HL-60/S4 treated with retinoic acid at 250 ng/mL for 4 days and 3 days (cell line): ENCODE data around the gene PCDHGB3.
"Not testable (repeated sequence)": the region's sequence is repeated elsewhere in the genome, so short reads cannot be mapped to it uniquely, and the experiment has no call there.

Source experiments
- in situ Hi-C: fragments of 300-500 bp; cut with MboI; formaldehyde crosslinking; loops from 2 replicates; pipeline ENCODE4 v1.7.0; 2022; ENCODE audit warnings: low sequenced_read_pairs

Gene PCDHGB3

DNA sequence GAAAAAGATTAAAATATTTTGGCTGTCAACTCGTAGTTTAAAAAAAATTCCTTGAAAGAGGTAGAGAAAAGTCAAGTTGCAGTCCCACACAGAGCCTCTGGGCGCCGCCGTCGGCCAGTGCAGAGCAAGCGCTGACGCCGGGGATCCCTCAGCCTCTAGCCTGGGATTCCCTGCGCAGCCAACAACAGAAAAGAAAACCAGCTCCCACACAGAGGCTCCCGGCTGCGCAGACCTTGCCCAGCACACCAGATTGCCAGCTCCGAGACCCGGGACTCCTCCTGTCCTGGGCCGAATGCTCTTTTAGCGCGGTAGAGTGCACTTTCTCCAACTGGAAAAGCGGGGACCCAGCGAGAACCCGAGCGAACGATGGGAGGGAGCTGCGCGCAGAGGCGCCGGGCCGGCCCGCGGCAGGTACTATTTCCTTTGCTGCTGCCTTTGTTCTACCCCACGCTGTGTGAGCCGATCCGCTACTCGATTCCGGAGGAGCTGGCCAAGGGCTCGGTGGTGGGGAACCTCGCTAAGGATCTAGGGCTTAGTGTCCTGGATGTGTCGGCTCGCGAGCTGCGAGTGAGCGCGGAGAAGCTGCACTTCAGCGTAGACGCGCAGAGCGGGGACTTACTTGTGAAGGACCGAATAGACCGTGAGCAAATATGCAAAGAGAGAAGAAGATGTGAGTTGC is 47.6 kb downstream of the PCDHGB3 start, which contains the start of gene PCDHGB7:
TSS of gene PCDHGB7 (plus strand) at position 184 of the 679 bp plus-strand sequence. CDS start at position 367, 183 bp downstream.
- in situ Hi-C loops = not testable (repeated sequence)

DNA sequence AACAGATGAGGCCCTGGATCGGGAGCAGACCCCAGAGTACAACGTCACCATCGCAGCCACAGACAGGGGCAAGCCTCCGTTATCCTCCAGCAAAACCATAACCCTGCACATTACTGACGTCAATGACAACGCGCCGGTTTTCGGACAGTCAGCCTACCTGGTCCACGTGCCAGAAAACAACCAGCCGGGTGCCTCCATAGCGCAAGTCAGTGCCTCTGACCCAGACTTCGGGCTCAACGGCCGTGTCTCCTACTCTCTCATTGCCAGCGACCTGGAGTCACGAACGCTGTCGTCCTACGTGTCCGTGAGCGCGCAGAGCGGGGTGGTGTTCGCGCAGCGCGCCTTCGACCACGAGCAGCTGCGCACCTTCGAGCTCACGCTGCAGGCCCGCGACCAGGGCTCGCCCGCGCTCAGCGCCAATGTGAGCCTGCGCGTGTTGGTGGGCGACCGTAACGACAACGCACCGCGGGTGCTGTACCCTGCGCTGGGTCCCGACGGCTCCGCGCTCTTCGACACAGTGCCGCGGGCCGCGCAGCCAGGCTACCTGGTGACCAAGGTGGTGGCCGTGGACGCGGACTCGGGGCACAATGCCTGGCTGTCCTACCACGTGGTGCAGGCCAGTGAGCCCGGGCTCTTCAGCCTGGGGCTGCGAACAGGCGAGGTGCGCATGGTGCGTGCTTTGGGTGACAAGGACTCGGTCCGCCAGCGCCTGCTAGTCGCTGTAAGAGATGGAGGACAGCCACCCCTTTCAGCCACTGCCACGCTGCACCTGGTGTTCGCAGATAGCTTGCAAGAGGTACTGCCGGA is 49.2 kb downstream of the PCDHGB3 start:
- in situ Hi-C loops = no loop called here

DNA sequence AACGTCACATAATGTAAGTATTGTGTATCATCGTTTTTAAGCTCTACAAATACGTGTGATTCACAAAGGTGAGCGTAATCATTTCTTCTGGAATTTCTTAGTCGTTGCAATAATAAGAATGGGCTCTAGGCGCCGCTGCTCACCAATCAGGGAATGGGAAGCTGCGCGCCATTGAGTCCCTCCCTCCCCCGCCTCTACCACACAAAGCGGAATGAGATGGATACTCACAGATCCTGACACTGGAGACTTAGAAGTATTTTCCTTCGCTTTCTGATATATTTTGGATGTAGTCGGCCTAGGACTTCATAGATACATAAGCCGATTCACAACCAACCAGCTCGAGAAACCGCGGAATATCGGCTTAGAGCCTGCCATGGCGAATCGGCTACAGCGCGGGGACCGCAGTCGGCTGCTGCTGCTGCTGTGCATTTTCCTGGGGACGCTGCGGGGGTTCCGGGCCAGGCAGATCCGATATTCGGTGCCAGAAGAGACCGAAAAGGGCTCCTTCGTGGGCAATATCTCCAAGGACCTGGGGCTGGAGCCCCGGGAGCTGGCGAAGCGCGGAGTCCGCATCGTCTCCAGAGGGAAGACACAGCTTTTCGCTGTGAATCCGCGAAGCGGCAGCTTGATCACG is 50.9 kb downstream of the PCDHGB3 start, which contains the start of gene PCDHGA11:
TSS of gene PCDHGA11 (plus strand) at position 197 of the 634 bp plus-strand sequence. CDS start at position 374, 177 bp downstream.
- in situ Hi-C loops = no loop called here

DNA sequence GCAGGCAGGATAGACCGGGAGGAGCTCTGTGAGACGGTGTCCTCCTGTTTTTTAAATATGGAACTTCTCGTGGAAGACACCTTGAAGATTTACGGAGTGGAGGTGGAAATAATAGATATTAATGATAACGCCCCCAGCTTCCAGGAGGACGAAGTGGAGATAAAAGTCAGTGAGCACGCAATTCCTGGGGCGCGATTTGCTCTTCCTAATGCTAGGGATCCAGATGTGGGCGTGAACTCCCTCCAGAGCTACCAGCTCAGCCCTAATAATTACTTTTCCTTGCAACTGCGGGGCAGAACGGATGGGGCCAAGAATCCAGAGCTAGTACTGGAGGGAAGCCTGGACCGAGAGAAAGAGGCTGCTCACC is 51.4 kb downstream of the PCDHGB3 start:
- in situ Hi-C loops = no loop called here
